HG02798 (cell line): ENCODE measurements around the gene CTTN.

Source experiments
- ATAC-seq: cut with Tn5 transposase; IDR thresholded peaks from one replicate; pipeline ENCODE4 v1.9.1; 2021; ENCODE audit warnings: mild to moderate bottlenecking; ENCODE audit not compliant: unreplicated experiment, poor library complexity

Gene CTTN

DNA sequence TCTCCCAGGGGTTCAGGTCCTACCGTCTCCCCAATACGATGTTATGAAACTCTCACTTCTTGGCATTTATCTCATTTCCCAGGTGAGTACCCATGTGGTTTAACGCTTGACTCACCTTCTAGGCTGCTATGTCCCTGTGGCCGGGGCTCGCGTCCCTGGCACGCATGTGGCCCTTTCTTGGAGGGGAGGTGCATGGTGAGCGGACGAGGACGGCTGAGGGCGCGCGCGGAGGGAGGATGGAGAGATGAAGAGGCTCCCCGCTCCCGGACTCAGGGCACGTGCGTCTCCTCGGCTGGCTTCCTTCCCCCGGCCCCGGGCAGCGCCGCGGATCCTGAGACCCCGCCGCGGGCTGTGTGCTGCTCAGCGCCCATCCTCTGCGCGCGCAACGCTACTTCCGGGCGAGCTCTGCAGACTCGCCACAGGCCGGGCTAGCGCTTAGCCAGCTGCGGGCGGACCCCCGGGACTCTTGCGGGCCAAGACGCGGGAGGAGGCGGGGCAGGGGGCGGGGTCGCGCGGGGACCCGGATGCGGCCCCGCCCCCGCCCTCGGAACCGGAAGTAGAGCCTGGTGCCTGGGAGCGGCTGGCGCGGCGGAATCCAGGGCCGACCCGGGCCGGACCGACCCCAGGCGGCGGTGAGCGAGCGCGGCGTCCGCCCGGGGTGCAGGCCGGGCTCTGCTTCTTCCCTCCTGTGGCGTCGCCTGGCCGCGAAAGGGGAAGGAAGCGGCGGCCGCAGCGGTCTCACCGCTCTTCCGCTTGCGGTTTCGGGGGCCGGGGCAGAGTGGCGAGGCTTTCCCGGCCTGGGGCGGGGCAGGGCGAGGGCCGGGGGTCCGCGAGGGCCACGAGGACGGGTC, at the start of gene CTTN:
TSS of gene CTTN (plus strand) at position 547 of the 851 bp plus-strand sequence. CDS start 8,769 bp downstream, outside the sequence.
- ATAC-seq: peak; percentile 61

DNA sequence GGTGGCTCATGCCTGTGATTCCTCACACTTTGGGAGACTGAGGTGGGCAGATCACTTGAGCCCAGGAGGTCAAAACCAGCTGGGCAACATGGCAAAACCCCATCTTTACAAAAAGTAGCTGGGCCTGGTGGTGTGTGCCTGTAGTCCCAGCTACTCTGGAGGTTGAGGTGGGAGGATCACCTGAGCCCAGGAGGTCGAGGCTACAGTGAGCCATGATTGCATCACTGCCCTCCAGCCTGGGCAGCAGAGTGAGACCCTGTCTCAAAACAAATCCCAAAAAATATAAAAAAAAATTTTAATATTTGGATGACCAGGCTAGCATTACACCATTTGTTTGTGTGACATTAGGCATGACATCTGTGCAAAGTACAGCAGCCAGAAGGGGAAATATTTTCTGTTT, 49.7 kb upstream of the CTTN start:
- ATAC-seq: no peak

DNA sequence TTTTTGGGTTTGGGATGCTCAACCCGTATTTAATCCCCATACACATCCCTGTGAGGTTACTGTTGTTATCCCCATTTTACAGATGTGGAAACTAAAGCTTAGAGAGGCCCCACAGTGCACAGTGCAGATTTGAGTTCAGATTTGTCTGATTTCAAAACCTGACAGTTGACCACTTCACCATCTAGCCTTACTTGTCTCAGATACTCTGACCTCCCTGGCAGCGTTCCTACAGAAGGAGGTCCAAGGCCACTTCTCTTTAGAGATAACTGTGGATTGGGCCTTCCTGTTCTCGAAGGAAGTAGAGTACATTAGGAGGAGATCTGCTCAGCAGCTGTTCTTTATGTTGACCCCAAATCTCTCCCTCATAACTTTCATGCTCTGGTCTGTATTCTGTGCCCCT, 46.7 kb upstream of the CTTN start:
- ATAC-seq: no peak

DNA sequence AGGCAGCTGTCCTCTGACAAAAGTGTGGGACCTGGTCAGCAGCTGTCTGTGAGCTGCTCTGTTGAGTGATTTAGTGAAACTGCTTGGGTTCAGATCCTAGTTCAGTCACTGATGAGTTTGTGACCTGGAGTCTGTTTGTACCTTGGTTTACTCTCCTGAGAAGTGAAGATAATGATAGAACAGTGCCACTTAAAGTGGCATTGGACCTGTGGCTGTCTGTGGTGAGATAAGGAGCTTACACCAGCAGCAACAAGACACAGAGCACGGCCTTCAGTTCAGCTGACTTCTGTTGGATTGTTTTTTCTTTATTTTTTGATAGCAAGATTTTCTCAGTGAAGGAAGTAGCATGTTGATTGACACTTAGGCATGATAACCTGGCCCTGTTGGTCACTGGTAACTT, 46.2 kb upstream of the CTTN start:
- ATAC-seq: no peak

DNA sequence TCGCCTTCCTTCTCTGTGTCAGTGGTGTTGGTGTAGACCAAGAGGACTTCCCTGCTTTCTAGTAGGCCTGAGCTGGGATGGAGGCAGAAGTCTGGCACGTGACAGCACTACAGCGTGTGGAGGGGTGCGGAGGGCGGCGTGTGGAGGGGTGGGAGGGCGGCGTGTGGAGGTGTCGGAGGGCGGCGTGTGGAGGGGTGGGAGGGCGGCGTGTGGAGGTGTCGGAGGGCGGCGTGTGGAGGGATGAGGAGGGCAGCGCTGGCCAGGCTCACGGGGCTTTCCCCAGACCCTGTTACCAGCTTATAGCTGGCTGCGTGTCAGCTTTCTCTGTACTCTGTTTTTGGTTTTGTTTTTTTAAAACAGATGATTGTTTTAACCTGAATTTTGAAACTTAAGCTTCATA, 45.7 kb upstream of the CTTN start:
- no peak for ATAC-seq

DNA sequence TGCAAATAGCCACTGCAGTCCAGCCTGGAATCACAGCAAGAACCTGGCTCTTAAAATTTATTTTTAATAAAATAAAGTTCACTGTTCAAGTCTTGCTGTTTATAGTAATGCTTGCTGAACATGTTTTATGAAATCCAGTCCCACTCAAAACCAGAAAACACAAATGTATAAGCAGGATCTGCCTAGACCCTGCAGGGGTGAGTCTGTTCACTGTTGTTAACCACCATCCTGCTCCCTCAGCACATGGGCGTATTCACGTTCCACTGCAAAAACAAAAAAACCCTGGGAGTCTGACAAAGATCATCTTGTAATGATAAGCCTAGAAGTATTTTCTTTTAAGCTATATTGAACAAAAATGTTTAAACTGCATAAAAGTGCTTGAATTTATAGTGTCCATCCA, 45.0 kb upstream of the CTTN start:
- ATAC-seq: no peak

DNA sequence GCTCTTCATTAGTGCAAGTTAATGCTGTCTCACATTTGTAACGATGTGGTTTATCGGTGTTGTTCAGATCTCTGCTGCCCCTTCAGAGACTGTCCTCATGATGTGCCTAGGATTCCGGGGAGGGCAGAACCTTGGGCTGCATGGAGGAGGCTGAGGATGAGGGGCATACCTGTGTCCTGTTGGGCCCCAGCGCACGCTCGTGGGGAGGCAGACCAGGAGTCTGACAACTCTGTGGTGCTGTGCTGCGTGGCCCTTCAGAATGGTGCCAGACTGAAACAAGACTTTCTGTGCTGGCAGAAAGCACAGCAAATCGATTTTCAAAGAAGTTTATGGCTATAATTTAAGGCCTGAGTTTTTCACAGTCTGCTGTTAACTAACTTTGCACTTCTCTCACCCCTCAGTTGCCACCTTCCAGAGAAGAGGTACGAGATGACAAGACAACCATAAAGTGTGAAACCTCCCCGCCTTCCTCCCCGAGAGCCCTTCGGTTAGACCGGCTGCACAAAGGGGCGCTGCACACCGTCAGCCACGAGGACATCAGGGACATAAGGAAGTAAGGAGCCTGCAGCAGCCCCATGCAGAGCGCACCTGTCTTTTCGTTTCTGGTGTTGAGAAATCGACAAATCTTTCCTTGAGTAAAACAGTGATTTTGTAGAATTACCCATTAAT, 44.3 kb upstream of the CTTN start:
- no peak for ATAC-seq

DNA sequence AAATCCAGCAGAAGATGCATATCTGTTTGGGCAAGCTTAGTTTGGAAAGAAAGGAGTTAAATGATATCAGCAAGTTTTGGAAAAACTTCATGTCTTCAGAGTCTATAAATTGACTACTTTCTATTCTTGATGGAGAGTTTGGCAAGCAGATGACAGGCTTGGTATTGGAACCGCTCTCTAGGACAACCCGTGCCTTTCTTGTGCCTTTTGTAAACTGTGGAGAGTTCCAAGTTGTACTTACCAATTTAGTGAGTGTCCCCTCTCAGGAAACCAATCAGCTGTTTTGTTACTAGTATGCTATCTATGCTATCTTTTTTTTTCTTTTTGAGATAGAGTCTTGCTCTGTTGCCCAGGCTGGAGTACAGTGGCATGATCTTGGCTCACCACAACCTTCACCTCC, 43.7 kb upstream of the CTTN start:
- ATAC-seq: no peak

DNA sequence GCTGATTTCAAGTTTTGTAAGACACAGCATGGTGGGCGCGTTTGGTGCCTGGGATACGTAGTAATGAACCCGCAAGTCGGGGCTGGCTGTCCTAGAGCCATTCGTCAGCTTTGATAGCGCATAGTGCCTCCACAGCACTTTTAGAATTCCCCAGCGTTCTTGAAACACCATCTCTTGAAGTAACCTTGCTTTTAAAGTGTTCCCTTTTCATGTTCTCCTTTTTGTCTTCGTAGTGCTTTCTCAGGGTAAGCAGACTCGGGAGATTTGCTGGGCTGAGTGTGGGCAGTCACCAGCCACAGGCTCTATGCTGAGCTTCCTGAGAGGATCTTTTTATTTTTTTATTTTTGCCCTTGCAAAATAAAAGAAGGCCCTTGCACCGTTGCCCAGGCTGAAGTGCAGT, 39.6 kb upstream of the CTTN start:
- ATAC-seq: no peak

DNA sequence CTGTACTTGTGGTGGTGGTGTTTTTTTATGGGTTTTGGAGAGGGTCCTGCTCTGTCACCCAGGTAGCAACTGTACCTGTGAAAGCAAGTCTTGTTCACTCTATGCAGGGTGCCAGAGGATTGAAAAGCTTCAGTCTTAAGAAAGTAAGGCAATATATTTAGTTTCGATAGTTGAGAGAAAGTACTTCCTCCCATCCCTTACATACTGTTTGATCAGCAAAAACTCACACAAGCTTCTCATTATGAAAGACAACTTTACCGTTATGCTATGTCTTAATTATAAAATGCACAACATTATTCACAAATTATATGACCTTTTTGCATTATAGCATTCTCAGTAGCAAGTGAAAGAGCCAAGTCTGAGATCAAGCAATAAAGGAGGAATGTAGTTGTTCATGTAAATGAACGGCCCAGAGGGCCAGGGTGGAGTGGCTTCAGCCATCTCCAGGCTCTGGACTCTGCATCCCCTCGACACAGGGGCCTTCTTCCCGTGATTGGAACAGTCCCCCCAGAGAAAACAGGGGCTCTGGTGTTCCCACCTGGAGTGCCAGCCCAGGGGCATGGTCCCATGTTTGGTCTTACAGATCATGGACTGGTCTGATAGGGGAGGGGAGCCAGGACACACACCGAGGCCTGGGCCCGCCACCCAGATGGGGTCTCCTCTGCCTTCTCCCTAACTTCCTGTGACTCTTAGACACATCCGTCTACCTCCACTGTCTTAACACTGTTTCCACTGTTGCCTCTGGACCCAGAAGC, 38.7 kb upstream of the CTTN start:
- no peak for ATAC-seq

DNA sequence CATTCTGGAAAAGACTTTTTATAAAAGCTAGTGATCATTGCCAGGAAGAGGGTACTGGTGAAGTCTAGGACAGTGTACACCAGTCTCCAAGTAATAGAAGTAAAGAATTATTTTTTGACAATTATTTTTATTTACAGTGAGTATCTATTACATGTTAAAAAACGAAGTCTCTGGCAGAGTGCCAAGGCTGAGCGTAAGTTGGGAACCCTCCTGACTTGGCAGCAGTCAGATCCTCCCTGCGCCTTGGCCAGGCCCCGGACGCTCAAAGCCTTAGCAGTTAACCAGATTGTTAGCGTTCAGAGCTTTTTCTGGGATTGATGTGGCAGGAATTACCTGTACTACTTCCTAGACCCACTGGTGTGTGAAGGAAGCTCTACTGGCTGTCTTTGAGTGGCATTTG, 38.1 kb upstream of the CTTN start:
- no peak for ATAC-seq

DNA sequence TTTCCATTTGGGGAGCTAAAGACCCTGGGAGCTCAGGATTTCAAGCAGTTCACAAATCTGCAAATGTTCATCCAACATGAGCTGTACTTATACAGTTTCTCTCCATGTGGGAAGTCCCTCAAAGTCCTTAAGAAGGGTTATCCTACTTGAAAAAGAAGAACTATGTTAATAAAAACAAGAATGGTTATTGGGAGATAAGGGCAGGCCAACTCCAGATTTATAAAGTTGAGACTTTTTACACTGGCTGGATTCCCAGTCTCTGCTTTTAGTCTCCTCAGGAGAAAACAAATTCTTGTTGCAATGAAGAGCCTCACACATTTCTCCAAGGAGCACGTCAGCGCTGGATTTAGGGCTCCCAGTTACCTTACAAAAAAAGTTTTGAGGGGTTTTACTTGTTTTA, 34.2 kb upstream of the CTTN start:
- no peak for ATAC-seq

DNA sequence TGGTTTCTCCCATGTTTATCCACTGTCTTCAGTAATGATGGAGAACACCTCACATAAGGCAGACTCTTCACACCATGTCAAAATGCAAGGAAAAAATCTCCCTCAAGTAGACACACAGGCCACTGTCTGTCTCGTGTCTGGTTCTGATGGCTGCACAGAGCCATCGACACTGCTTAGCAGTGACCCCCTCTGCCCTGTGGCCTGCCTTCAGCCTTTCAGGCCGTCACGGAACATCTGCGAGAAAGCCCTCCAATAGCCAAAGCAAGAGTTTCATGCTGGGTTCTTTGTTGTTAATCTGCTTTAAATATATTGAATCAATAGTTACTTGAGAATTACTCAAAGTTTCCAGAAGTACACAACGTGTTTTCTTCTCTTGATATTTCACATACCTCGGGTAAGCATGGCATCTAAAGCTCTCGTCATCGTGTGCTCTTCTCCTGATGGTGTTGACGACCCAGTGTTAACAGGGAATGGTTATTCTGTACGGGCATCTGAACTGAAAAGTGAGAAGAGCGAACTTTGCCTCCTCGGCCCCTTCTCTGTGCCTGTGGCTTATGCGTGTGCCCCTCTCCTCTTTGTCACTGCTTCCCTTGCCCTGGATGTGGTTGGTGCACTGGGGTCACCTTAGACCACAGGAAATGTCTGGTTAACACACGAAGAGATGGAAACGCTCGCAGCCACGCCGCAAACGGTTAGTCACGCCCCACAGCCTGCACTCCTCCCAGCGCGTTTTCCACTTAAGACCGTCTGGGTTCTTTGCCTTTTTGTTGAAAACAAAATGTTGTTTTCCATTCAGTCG, 33.4 kb upstream of the CTTN start:
- ATAC-seq: no peak

DNA sequence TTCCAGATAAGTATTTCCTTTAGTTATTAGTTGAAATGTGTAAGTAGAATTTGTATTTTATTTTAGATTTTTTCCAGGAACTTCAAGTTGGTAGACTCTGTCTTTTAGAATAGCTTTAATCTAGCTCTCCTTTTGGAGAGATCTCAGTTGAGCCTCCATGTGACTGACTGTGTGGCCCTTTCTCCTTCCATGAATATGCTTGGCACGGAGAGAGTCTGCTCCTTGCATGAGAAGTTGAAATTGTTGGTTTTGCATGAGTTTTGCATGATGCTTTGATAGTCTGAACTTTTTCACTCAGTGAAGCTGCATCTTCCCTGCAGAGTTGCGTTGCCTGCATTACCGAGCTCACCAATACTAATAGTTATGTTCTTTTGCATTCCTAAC, 32.8 kb upstream of the CTTN start:
- ATAC-seq: no peak

DNA sequence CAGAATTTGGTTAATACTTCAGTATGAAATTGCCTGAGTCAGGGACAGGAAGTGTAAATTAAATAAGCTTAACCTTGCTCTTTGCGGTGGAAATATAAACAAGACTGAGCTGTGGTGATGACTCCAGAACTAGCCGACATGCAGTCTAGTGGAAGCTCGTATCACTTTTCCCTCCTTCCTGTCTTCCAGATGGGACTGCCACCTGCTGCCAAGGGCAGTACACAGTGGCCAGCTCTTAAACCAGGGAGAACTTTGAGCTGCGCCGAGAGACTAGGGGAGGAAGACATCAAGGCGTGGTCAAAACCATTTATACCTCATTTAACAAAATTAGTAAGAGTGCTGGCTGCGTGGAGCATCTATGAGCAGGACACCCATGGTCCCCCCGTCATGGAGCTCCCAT, 31.3 kb upstream of the CTTN start:
- ATAC-seq: no peak

DNA sequence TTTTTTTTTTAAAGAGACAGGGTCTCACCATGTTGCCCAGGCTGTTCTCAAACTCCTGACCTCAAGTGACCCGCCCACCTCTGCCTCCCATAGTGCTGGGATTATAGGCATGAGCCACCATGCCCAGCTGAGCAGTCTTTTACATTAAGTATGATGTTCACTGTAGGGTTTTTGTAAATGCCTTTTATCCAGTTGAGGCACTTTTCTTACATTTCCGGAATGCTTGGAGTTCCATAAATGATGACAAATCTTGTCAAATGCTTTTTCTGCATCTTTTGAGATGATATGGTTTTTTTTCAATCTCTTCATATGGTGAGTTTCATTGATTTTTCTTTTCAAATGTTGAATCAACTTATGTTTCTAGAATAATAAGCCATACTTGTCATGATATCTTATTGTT, 29.4 kb upstream of the CTTN start:
- no peak for ATAC-seq

DNA sequence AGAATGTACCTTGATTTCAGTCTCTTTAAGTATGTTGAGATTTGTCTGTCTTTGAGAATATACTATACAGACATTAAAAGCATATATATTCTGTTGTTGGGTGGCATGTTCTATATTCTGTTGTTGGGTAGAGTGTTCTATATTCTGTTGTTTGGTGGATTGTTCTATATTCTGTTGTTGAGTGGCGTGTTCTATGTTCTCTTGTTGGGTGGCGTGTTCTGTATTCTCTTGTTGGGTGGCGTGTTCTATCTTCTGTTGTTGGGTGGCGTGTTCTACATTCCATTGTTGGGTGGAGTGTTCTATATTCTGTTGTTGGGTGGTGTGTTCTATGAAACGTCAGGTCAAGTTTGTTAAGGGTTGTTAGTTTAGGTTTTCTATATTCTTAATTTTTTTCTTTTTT, 27.1 kb upstream of the CTTN start:
- no peak for ATAC-seq

DNA sequence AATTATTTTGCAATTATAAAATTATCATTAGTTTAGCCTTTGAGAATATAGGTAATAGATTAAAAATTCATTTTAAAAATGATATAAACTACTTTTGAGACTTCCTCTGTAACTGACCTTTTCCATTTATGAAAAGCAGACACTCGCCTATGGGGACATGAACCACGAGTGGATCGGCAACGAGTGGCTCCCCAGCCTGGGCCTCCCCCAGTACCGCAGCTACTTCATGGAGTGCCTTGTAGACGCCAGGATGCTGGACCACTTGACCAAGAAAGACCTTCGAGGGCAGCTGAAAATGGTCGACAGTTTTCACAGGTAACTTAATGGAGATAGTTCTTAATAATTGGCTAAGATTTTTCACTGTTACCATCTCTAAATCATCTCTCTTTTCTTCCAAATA, 26.3 kb upstream of the CTTN start:
- no peak for ATAC-seq

DNA sequence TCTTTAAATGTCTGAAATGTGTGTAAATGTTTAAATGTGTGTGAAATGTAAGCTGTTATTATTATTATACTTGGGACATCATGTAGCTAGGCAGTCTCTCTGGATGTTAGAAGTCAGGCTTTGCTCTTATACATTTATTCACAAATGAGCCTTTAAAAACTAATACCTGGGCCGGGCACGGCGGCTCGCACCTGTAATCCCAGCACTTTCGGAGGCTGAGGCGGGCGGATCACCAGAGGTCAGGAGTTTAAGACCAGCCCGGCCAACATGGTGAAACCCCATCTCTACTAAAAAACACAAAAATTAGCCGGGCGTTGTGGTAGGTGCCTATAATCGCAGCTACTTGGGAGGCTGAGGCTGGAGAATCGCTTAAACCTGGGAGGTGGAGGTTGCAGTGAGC, 21.7 kb upstream of the CTTN start:
- ATAC-seq: no peak

DNA sequence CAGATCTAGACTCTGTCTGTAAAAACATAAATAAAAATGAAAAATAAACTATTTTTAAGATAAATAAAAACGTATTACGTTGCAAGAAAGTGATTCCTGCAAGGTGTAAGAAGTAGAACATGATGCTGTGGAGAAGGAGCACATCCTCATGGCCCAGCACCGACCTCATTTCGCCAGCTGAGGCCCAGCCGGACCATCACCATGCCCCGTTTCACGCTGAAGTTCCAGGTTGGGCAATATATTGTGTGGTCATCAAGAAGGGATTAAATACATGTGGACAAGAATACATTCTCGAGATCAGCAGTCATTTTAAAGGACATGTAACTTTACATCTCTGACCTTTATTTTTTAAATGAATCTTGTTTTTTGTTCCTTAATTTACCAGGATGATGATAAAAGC, 20.7 kb upstream of the CTTN start:
- no peak for ATAC-seq
